D721Med (cell line): ENCODE data around the gene NACC2.

Source experiments
- DNase-seq: peaks from one replicate; pipeline ENCODE4 v3.0.0; 2011; ENCODE audit warnings: low spot score; ENCODE audit not compliant: insufficient read length
- FAIRE-seq: peaks from 2 replicates; lab custom pipeline; 2011; peaks lifted over from hg19 to GRCh38; lab: Jason Lieb, UNC
- CTCF ChIP-seq: IDR thresholded peaks from 2 replicates; pipeline ENCODE4 v1.5.1; 2012; ENCODE audit warnings: mild to moderate bottlenecking, control low read depth; ENCODE audit not compliant: insufficient read depth; ENCODE audit errors: missing control alignments

Gene NACC2

GRCh38 chr9:136127313-136127712, 32.2 kb upstream of the NACC2 start:
- FAIRE-seq = no peak
- no peak for TF ChIP-seq CTCF

GRCh38 chr9:136124976-136125692, 30.0 kb upstream of the NACC2 start:
- TF ChIP-seq CTCF = no peak
- DNase-seq (no peak), FAIRE-seq (no peak)

More at GRCh38 chr9:136127313-136127712, 32.2 kb upstream of the NACC2 start:
- no peak for DNase-seq

- DNase-seq = peak; percentile 86
- FAIRE-seq = no peak
- TF ChIP-seq CTCF = peak; percentile 94
Observed at GRCh38 chr9:136122425-136123383, 27.6 kb upstream of the NACC2 start.

GRCh38 chr9:136121801-136122200, 26.7 kb upstream of the NACC2 start:
- no peak for TF ChIP-seq CTCF
- FAIRE-seq (no peak), DNase-seq (no peak)

- DNase-seq (no peak), FAIRE-seq (no peak)
- TF ChIP-seq CTCF = no peak
Observed at GRCh38 chr9:136120438-136120844, 25.4 kb upstream of the NACC2 start.

GRCh38 chr9:136119883-136120393, 24.8 kb upstream of the NACC2 start:
- FAIRE-seq = no peak

More at GRCh38 chr9:136119883-136120393, 24.8 kb upstream of the NACC2 start:
- no peak for DNase-seq
- no peak for TF ChIP-seq CTCF
